ENCODE results near the gene CLINT1.

The CLINT1 gene

DNA sequence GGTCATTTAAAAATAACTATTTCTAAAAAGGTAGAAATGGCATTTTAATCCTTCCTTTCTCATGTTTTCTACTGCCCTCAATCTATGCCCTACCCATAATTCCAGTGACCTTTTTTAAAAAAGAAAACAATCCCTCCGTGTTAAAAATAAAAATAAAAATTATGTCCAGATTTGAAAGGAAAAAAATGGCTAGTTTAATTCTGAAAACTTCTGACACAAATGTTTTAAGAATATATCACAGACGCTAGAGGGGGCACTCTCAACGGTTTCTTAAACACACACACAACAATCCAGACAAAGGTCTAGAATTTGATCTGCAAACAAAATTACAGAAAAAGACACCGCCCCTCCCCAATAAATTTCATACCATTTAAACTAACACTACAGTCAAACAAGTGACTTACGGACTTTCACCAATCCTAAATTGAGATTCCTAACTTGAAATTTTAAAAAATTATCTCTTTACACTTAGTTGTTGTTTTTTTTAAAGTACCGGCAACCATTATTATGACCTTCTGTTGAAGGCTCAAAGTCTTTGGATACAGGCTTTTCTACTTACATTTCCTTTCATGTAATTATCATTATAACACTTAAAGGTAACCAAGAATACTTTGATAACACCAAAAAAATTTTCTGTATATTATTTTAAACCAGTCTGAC lies 38.2 kb downstream of the CLINT1 start:
- DNase-seq (ENCODE audit: low spot score), result no peak

DNA sequence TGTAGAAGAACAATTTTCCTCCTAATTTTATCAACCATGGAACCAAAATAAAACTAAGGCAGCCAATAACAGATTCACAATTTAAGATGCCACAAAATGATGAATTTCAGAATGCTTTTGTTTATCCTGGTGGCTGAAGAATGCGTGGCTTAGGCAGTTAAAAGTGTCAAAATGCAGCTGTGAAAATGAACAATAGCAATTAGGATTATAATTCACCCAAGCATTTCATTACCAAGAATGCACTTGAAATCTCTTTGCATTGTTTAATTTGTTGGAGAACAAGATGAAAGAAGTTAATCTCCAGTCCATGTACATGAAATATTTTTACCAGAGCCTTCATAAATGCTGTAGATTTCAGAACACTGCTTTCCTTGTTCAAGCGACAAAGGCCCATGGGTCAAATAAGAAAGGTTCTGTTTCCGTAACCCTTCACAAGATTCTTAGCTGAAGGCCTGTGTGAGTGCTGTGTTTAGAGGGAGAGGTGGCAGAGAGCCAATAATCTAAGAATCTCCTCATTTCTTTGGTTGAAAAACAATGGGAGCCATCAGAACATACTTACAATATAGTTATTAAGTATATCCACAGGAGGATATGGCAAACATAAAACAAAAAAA lies 39.3 kb downstream of the CLINT1 start:
- DNase-seq (ENCODE audit: low spot score), result no peak

DNA sequence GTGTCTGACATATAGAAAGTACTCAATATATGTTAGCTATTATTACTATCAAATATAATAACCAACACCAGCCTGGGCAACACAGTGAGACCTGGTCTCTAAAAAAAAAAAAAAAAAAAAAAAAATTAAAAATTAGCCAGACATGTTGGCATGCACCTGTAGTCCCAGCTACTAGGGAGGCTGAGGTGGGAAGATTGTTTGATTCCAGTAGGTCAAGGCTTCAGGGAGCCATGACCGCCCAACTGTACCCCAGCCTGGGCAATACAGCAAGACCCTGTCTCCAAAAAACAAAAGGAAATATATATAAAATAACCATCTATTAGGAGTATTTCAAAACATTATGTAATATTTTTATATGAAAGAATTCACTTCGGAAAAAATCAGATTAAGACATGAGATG lies 40.6 kb downstream of the CLINT1 start:
- DNase-seq (ENCODE audit: low spot score), result no peak

DNA sequence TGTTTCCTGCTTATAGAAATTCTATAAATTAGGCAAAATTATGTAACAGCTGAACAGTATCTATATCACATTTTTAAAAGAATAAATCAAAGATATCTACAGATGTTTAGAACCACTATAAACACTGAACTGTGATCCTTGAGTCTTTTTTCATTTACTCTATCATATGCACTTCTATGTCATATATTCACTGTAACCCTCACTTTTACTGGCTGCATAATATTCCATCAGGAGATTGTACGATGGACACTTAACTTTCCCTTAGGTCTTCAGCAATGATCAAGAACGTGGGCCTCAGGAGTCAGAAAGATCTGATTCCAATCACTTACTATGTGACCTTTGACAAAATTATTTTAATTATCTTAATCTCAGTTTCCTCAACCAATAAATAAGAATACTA lies 41.0 kb downstream of the CLINT1 start:
- no peak for DNase-seq (ENCODE audit: low spot score)

DNA sequence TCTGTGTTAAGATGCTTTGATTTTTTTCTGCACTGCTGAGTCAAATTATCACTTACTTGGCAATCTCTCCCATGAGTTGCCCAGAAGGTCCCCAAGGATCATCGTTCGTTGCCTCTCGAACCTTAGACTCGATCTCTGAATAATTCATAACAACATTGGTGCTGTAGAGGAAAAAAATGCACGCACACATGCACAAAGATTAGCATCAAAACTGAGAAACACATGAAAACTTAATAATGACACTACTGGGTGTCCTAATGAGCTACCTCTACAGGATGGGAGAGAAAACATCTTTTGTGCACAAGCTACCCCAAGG lies 41.6 kb downstream of the CLINT1 start:
- DNase-seq (ENCODE audit: low spot score), result no peak

DNA sequence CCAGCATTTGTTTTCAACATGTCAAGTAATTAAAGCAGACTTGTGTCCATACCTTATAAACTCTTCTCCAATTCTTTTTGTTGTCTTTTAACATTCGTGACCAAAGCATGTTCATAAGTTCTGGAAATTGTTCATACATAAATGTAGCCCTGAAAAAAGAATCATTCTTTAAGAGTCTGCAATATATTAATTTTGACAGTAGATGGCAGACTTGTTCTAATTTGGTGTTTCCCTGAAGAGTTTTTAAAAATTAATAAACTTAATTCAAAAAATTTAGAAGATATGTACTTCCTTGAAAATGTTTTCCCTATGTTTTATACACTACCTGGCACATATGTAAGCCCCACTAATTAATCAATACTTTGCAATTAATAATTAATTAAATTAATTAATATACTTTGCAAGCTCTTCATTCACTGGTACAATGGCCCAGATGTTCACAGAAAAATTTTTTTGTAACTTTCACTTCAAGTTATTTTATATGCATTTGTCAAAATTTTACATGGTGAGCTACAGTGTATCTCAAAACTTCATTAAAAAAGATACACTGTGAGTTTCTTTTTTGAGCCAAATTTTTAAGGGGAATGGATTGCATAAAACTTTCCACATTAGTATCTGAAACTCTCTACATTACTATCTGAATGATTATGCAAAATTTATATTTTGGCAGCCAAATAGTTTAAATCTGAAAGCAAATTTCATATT lies 42.1 kb downstream of the CLINT1 start:
- DNase-seq (ENCODE audit: low spot score), result no peak

DNA sequence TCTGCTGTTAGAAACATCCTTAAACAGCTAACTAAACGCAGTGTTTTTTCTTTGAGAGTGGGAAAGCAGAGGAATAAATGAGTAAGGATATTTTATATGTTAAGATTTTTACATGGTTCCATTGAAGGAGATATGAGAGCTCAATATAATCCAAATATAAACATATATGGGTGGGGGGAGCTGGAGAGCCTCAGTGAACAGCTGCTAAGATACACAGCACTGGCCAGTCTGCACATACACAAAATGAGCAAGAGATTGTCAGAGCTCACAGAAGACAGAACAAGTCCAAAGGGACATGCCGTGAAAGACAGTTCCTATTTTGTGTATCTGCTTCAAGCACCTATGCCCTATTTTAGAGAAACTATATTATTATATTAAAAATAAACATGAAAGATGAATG lies 46.9 kb downstream of the CLINT1 start:
- no peak for DNase-seq (ENCODE audit: low spot score)

DNA sequence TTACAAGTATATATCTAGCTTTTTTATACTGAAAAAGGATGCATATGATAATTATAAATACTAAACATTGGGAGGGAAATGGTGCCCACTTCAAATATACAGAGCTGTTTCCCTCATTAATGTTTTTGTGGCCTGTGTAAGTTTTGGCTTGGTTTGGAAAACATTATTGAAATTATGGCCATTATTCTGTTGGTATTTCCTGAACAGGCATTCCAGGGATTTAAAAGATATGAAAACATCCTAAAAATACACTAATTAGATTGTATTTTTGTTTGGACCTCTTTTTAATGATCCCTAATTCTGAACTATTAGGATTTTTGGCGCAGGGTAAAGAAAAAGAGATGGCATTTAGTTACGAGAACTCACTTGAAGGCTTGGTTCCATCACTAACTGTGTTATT lies 50.9 kb downstream of the CLINT1 start:
- DNase-seq (ENCODE audit: low spot score), result no peak

DNA sequence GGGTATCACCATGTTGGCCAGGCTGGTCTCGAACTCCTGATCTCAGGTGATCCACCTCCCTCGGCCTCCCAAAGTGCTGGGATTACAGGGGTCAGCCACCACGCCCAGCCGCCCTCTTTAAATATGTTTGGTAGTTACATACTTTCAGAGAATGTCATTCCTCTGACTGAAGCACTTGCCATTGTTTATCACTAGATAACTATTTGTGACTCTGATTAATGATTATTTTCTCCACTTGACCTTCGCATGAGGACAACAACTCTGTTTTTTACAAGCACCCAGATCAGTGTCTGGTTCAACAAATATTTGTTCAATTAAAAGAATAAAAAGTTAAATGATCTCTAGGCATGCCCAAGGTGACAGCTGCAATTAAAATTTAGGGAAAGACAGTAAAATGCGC lies 56.2 kb downstream of the CLINT1 start:
- no peak for DNase-seq (ENCODE audit: low spot score)

DNA sequence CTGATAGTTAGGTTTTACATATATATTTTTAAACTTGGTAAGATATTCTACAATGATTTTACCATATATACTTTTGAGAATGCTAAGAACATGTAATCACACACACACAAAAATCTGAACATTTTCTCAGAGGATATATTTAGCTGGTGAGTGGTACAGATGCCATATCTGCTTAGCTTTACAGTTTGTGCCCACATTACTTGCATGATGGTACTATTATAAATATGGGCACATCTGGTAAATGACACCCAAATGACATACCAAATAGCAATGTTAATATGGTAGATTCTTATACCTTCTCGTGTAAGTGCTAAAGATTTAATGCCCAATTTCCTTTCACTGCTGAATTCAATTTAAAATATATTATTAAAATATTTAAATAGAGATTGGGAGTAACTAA lies 58.8 kb downstream of the CLINT1 start:
- no peak for DNase-seq (ENCODE audit: low spot score)

DNA sequence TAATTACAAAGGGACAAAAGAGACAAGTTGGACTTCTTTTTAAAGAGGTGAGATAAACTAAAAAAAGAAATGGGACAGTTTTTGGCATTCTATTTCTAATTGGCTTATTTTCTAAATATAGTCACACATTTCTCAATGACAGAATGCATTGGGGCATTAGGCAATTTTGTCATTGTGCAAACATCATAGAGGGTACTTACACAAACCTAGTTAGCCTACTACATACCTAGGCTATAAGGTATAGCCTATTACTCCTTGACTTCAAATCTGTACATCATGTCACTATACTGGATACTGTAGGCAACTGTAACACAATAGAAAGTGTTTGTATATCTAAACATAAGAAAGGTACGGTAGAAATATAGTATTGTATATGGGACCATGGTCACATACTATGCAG lies 59.4 kb downstream of the CLINT1 start:
- DNase-seq (ENCODE audit: low spot score), result no peak

DNA sequence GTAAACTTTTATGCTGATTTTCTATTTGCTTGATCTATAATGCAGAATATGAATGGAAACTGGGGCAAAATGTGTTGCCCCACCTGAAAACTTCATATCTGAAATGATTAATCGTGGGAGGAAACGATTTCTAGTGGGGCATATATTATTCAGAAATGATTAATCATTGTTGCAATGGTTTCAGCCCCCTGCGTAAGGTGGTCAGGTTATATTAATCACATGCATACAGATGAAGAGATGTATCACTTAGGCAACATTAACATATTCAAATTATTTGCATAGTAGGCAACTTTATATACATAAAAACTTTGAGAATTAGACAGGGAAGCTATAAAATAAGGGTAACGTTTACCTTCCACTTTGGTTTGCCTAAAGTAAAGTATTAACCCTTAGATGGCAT lies 65.6 kb downstream of the CLINT1 start:
- no peak for DNase-seq (ENCODE audit: low spot score)

DNA sequence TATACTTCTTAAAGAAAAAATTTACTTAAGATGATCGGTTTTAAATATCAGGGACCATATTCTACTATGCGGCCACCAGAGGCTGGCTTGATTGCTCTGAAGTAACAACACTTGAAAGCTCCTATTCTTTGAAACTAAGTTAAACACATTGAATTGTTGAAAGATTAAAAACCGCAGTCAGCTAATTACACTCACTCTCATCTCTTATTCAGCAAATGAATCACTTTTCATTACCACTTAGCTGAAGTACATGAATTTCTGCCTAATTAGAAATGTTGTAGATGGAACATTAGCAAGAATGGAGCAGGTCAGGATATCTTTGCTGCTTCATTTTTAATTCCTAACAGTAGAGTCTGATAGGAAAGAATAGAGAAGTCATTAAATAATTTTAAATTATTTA lies 73.1 kb downstream of the CLINT1 start:
- no peak for DNase-seq (ENCODE audit: low spot score)

DNA sequence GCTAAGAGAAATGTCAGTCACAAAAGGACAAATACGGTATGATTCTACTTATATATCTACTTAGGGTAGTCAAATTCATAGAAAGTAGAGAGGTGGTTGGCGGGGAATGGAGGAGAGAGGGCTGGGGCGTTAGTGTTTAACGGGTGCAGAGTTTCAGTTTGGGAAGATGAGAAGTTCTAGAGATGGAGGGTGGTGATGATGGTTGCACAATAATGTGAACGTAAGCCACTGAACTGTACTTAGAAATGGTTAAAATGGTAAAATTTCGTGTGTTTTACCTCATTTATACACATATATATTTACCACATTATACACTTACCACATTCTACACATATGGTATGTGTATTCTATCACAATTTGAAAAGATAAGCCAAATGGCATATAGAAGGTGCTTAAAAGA lies 79.7 kb downstream of the CLINT1 start:
- no peak for DNase-seq (ENCODE audit: low spot score)

DNA sequence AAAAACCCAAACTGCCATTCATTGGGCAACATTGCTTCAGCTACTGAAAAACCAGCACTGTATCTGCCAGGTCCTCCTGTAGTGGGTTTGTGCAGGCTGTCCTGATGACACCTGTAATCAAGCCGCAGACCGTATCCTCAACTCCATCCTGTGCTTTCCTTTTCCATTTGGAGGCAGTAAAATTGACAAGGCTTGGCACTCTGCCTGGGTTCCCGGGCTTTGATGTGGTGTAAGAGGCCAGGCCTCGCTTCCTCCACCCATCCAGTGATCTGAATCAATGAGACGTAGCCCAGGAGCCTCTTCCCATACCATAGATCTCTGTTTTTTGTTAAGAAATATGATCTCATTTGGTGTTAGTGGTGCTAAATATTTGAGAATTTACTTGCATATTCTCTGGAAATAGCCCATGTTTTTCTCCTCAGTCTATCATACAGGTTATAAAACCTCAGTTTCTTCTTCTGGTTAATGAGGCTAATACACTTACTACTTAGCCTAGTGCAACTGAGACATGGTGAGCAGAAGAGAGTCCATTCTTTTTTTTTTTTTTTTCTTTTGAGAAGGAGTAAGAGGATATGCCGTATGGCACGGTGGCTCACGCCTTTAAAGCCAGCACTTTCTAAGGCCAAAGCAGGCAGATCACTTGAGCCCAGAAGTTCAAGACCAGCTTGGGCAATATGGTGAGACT lies 80.7 kb downstream of the CLINT1 start:
- no peak for DNase-seq (ENCODE audit: low spot score)

DNA sequence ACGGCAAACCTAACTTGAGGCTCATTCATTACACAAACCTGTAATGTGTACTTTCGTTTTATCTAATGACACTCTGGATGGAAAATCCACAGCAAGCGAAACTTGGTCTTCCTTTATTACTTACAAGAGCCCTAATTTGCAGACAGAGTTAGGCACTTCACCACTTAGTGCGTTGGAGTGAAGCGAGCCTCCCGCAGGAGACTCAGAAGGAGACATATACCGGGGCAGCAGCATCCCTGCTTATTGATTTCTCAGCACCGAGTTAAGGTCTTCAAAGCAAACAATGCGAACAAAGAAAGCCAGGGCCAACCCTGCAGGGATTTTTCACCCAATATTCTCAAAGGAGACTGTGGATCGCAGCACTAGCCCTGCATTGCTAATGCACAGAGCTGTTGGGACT lies 86.8 kb downstream of the CLINT1 start:
- no peak for DNase-seq (ENCODE audit: low spot score)

DNA sequence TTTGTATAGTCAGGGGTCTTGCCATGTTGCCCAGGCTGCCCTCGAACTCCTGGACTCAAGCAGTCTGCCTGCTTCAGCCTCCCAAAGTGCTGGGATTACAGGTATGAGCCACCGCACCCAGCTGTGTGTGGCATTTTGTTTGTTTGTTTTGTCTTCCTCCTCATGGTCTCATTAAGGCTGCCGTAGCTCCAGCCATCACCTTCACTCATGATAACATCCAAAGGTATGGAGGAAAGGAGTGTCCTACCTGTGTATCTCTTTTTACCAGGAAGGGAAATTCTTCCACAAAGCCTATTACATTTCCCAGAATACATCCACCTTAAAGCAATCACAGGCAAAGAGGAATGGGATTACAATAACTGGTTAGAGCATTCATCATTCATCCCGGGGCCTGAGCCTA lies 88.3 kb downstream of the CLINT1 start:
- no peak for DNase-seq (ENCODE audit: low spot score)

DNA sequence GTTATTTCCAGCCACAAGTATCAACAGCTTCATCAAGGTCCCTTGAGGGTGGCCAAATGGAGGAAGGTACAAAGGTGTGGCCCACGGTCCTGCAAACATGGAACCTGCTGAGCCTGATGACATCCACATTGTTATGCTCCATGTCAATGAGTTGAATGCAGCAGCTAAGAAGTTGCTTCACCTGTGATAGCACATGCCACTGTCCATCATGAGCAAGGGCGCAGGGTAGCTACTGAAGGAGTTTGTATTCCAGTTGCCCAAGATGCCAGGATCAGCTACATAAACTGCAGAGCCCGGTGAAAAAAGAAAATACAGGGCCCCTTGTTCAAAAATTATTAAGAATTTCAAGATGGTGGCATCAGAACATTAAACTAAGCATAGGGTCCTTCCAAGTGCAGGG lies 91.3 kb downstream of the CLINT1 start:
- no peak for DNase-seq (ENCODE audit: low spot score)

DNA sequence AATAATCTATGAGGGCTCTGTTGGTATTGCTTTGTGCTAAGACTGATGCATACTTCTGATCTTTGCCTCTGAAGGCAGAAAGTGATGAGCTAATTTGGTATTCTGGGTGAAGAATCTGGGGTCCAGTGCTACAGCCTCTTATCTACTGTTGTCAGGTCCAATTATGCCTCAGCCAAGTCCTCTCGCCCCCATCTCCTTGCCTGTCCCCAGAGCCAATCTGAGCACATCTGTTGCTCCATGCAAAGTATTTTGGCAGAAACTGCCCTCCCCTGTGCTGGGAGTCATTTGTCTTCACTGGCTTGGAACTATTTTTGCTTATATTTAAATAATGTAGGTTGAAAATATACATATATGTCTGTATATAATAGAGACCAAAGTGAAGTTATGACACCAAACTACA lies 92.0 kb downstream of the CLINT1 start:
- no peak for DNase-seq (ENCODE audit: low spot score)

DNA sequence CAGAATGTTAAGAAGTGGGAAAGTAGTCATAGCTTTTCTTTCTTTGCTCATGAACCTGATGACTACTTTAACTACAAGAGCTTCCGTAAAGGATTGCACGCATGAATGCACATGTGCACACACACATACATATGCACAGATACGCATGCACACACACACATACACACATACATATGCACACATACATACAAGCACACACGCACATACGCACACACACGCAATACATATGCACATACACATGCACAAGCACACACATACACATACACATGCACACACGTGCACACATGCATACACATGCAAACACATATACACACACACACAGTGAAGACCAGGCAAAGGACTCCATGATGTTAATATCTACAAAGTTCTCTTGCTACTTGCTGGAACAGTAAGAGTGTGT lies 92.5 kb downstream of the CLINT1 start:
- DNase-seq (ENCODE audit: low spot score), result no peak

DNA sequence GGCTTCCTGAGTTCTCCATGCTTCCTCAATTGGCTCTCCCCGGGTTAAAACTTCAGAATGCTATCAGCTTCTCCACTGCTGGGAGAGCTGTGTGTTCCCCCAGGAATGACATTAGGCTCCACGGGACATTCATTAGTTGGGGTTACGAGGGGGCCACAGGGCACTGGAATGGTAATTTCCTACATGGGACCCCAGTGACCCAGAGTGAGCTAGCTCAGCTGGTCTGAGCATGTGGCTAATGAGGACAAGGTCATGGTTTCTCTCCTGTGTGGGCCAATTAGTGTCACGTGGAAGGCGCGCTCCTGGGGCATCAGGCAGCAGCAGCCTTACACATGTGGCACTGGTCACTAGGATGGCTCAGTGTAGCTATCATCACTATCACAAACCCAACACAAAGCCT lies 94.4 kb downstream of the CLINT1 start:
- no peak for DNase-seq (ENCODE audit: low spot score)

DNA sequence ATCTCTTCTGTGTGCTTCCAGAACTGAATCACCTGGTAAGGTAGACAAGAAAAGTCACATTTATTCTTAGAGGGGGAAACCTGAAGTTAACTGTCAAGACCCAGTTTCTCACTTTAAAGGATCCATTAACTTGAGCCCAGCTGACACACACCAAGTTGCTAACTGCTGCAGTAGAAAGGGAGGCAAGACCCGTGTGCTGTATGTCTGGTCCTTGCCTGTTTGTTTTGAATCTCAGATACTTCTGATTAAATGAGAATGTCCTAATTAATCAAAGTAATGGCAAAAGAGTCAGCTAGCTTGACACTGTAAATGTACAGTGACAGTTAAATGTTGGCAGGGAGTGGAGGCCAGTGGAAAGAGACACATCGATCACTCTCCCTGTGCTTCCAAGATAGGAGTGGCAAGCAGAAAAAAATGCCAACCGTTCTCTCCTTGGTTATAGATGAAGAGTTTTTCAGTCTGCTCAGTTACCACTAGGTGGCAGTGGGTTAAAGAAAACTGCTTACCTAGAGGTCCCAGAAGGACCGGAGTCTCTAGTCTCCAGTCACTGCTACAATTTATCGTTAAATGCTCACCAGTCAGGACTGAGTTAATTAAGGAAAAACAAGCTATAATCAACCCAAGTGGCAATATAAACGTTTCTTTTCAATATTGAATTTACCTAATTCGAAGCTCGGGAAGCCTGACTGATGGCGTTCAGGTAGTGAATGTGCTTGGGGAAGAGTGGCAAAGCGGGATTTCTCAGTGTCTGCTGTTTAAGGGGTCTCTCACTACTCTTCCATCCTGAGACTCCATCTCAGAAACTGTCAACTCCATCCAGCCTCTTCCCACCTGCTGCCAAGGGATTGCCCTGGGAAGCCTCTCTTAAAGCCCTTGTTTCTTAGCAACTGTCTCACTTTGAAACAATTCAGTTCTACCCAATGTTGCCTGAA lies 97.0 kb downstream of the CLINT1 start:
- no peak for DNase-seq (ENCODE audit: low spot score)

Data from ecto neural progenitor cell (in vitro differentiated cells).